CD8-positive, alpha-beta memory T cell (primary cell): ENCODE results near the gene ARHGAP36. TPM values are rescaled to one million over a fixed set of nuclear protein-coding genes. Genes with fewer than 3 reads are reported as not detected.

Source experiments
- CTCF ChIA-PET: fragments of 350-600 bp; sonication (Branson Sonifier 250); formaldehyde crosslinking; loops from one replicate; lab custom pipeline; 2021; ENCODE audit warnings: antibody characterized with exemption; lab: Charles Lee
- POLR2A ChIA-PET: fragments of 350-600 bp; sonication (Branson Sonifier 250); formaldehyde crosslinking; loops from one replicate; lab custom pipeline; 2021; ENCODE audit warnings: antibody characterized with exemption; lab: Charles Lee
- DNase-seq, 5 donors: peaks; one replicate each; pipeline versions ENCODE4 v3.0.0 to v3.0.0-alpha.2; 2020 to 2022; ENCODE audit warnings: mixed read lengths in 1 of 5
- H3K27ac ChIP-seq: one replicate; pipeline ENCODE4 v1.7.0; 2013; ENCODE audit warnings: low read depth, mild to moderate bottlenecking, low read length, moderate library complexity
- H3K27me3 ChIP-seq: 2 replicates; pipeline ENCODE4 v1.7.0; 2013; ENCODE audit warnings: low read length, mild to moderate bottlenecking; ENCODE audit not compliant: insufficient read depth, poor library complexity, severe bottlenecking
- H3K36me3 ChIP-seq: 2 replicates; pipeline ENCODE4 v1.7.0; 2013; ENCODE audit warnings: mild to moderate bottlenecking, low read length, moderate library complexity; ENCODE audit not compliant: insufficient read depth
- H3K4me1 ChIP-seq: 2 replicates; pipeline ENCODE4 v1.7.0; 2013; ENCODE audit warnings: mild to moderate bottlenecking, low read length, moderate library complexity; ENCODE audit not compliant: insufficient read depth
- H3K4me3 ChIP-seq: 2 replicates; pipeline ENCODE4 v1.7.0; 2013; ENCODE audit warnings: mild to moderate bottlenecking, low read length
- H3K9me3 ChIP-seq: 2 replicates; pipeline ENCODE4 v1.7.0; 2013; ENCODE audit warnings: mild to moderate bottlenecking, low read length
- H3K27ac Mint-ChIP-seq, 8 donors: one replicate each; pipeline ENCODE4 v1.8.0; 2020 to 2021; ENCODE audit warnings: mixed read lengths in 8 of 8, mild to moderate bottlenecking in 6 of 8, inconsistent platforms in 3 of 8, moderate library complexity in 3 of 8
- H3K27me3 Mint-ChIP-seq, 2 donors: one replicate each; pipeline ENCODE4 v1.8.0; 2020 to 2021; ENCODE audit warnings: mixed read lengths in 2 of 2, mild to moderate bottlenecking in 1 of 2, moderate library complexity in 1 of 2
- H3K36me3 Mint-ChIP-seq, 3 donors: one replicate each; pipeline ENCODE4 v1.8.0; 2020 to 2021; ENCODE audit warnings: mixed read lengths in 3 of 3, inconsistent platforms in 1 of 3, mild to moderate bottlenecking in 1 of 3
- H3K4me1 Mint-ChIP-seq, 3 donors: one replicate each; pipeline ENCODE4 v1.8.0; 2020 to 2021; ENCODE audit warnings: mixed read lengths in 3 of 3, inconsistent platforms in 1 of 3, mild to moderate bottlenecking in 1 of 3
- H3K4me3 Mint-ChIP-seq, 7 donors: one replicate each; pipeline ENCODE4 v1.8.0; 2020 to 2021; ENCODE audit warnings: mixed read lengths in 7 of 7, mild to moderate bottlenecking in 6 of 7, moderate library complexity in 4 of 7, inconsistent platforms in 2 of 7
- H3K9me3 Mint-ChIP-seq, 5 donors: one replicate each; pipeline ENCODE4 v1.8.0; 2020 to 2022; ENCODE audit warnings: mixed read lengths in 5 of 5, mild to moderate bottlenecking in 3 of 5, moderate library complexity in 2 of 5, inconsistent platforms in 1 of 5
- polyA plus RNA-seq: library from polyadenylated mRNA; unstranded; fragments of 300-500 nt; fragmentation: Illumina TruSeq; gene quantifications from one replicate; pipeline ENCODE4 v1.2.3, GENCODE V29; 2021
- total RNA-seq, 2 experiments: library from RNA; stranded (reverse); gene quantifications; one replicate each; pipeline ENCODE4 v1.2.3, GENCODE V29; 2021

Gene ARHGAP36
- total and polyA plus RNA-seq, 3 experiments from 2014 or later: not detected

DNA sequence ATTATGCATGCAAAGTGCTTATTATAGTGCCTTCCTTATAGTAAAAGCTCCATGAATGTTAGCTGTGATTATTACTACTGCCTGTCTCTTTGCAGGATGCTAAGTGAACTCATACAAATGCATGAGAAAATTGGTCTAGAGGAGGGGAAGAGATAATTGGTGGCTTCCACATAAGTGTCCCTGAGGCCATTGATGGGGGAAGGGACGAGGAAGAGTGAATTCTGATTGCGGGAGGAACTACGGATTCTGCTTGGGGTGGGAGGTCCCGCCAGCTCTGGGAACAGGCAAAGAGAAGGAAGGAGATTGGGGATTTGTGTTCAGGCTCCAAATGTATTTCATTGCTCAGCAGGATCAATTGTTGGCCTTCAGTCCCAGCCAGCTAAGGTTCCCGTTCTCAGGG is 11.6 kb upstream of the ARHGAP36 start:
- POLR2A ChIA-PET: no interaction called here
- DNase-seq: no peak
- Histone ChIP-seq H3K36me3 (no peaks in the 10 kb centered on the region), H3K4me3 (no peak overlapping the region), H3K27me3 (no peaks in the 10 kb centered on the region), H3K9me3 (no peaks in the 10 kb centered on the region), H3K4me1 (no peaks in the 10 kb centered on the region), H3K27ac (no peak overlapping the region)
- Mint-ChIP-seq H3K4me3 (no peak overlapping the region), H3K27ac (no peak overlapping the region), H3K36me3 (no peaks in the 10 kb centered on the region), H3K4me1 (no peaks in the 10 kb centered on the region), H3K9me3 (peaks cover 0 to 3% (median 0%) of the 10 kb centered on the region in 5 donors), H3K27me3 (peaks cover 9 to 19% of the 10 kb centered on the region in 2 donors)
- CTCF ChIA-PET: no interaction called here

DNA sequence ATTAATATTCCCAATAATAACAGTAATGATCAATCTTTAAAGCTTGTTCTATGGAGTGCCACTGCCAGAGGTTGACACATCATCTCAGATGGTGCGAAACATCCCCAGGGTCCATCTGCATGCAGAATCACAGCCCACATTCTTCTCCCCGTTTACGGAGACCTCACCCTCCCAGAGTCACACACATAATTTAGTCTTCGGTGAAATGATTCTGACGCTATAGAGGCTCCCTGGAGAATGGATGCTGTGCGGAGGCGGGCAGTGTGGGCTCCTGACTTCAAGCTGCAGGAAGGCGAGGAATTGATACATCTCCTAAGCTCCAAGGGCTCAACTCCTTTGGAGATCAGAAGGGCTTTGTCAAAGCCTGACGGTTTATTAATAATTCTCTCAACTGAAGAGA is 11.0 kb upstream of the ARHGAP36 start:
- POLR2A ChIA-PET: no interaction called here

DNA sequence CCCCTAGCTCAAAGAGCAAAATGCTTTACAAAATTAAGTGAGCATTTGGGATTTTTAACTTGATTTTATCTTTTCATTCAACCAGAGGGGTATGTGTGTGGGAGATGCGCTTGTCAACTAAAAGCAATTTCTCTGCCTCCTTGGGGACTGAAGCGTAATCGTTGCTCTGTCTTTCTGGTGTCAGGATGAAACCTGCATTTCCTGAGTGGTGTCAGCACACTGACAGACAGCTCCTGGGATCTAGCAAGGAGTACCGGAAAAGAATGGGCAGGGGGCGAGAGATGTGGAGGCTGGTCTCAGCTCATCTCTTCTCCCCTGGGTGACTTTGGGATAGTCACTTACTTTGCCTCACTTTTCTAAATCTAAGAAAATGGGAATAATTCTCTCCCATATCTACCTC is 5.1 kb upstream of the ARHGAP36 start:
- DNase-seq: no peak
- Histone ChIP-seq H3K27me3 (no peaks in the 10 kb centered on the region), H3K36me3 (no peaks in the 10 kb centered on the region), H3K4me3 (no peak overlapping the region), H3K27ac (no peak overlapping the region), H3K9me3 (no peaks in the 10 kb centered on the region), H3K4me1 (no peaks in the 10 kb centered on the region)
- ChIA-PET CTCF (no interaction called here), POLR2A (no interaction called here)
- H3K27ac Mint-ChIP-seq: no peak overlapping the region
- H3K9me3 Mint-ChIP-seq: no peaks in the 10 kb centered on the region
- peaks cover 17 to 19% of the 10 kb centered on the region in 2 donors for H3K27me3 Mint-ChIP-seq
- H3K36me3 Mint-ChIP-seq: no peaks in the 10 kb centered on the region
- no peak overlapping the region for H3K4me3 Mint-ChIP-seq
- no peaks in the 10 kb centered on the region for H3K4me1 Mint-ChIP-seq

More for the DNA sequence above, 11.0 kb upstream of the ARHGAP36 start:
- H3K4me3 ChIP-seq: no peak overlapping the region
- no peaks in the 10 kb centered on the region for H3K36me3 Mint-ChIP-seq
- H3K27ac Mint-ChIP-seq: no peak overlapping the region
- no peak overlapping the region for H3K4me3 Mint-ChIP-seq
- no peaks in the 10 kb centered on the region for H3K36me3 ChIP-seq
- DNase-seq: no peak
- CTCF ChIA-PET: no interaction called here
- peaks cover 9 to 19% of the 10 kb centered on the region in 2 donors for H3K27me3 Mint-ChIP-seq
- H3K4me1 Mint-ChIP-seq: no peaks in the 10 kb centered on the region
- no peaks in the 10 kb centered on the region for H3K27me3 ChIP-seq
- H3K27ac ChIP-seq: no peak overlapping the region
- H3K9me3 Mint-ChIP-seq: peaks cover 0 to 3% (median 0%) of the 10 kb centered on the region in 5 donors
- H3K9me3 ChIP-seq: no peaks in the 10 kb centered on the region
- H3K4me1 ChIP-seq: no peaks in the 10 kb centered on the region

GRCh38 chrX:131054906-131055305 is 3.2 kb upstream of the ARHGAP36 start:
- Histone ChIP-seq H3K36me3 (no peaks in the 10 kb centered on the region), H3K4me3 (no peak overlapping the region), H3K4me1 (no peaks in the 10 kb centered on the region), H3K9me3 (no peaks in the 10 kb centered on the region), H3K27me3 (no peaks in the 10 kb centered on the region), H3K27ac (no peak overlapping the region)
- ChIA-PET CTCF (no interaction called here), POLR2A (no interaction called here)
- Mint-ChIP-seq H3K27ac (no peak overlapping the region), H3K9me3 (no peaks in the 10 kb centered on the region), H3K4me3 (no peak overlapping the region), H3K4me1 (no peaks in the 10 kb centered on the region), H3K27me3 (peaks cover 24 to 25% of the 10 kb centered on the region in 2 donors), H3K36me3 (no peaks in the 10 kb centered on the region)
- DNase-seq: no peak

DNA sequence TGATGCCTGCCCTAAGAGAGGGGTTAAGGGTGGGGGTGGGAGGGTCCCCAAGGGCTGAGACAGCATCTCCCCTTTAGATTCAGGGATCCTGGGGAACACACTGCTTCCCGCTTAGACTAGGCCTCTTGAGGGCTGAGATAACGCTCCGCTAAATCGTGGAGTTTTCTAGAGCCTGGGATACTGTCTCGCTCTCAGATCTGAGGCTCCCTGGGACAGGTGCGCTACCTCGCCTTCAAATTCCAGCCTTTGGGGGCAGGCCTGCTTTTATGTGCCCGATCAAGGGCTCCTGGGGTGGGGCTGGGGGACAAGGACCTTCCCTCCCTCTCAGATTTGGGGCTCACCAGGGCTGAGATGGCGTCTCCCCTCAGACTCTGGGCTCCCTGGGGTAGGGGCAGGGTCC is 440 bp upstream of the ARHGAP36 start:
- ChIA-PET CTCF (no interaction called here), POLR2A (no interaction called here)
- no peak for DNase-seq
- no peak overlapping the region for H3K4me3 Mint-ChIP-seq
- H3K4me1 Mint-ChIP-seq: no peaks in the 10 kb centered on the region
- peaks cover 27 to 34% of the 10 kb centered on the region in 2 donors for H3K27me3 Mint-ChIP-seq
- H3K4me3 ChIP-seq: no peak overlapping the region
- no peaks in the 10 kb centered on the region for H3K4me1 ChIP-seq
- no peaks in the 10 kb centered on the region for H3K9me3 ChIP-seq
- no peak overlapping the region for H3K27ac Mint-ChIP-seq
- H3K9me3 Mint-ChIP-seq: no peaks in the 10 kb centered on the region
- H3K27me3 ChIP-seq: no peaks in the 10 kb centered on the region
- no peak overlapping the region for H3K27ac ChIP-seq
- H3K36me3 Mint-ChIP-seq: no peaks in the 10 kb centered on the region
- no peaks in the 10 kb centered on the region for H3K36me3 ChIP-seq

- H3K4me3 Mint-ChIP-seq: no peak overlapping the region
- no peaks in the 10 kb centered on the region for H3K9me3 Mint-ChIP-seq
- peaks cover 29 to 40% of the 10 kb centered on the region in 2 donors for H3K27me3 Mint-ChIP-seq
- Histone ChIP-seq H3K27ac (no peak overlapping the region), H3K4me1 (no peaks in the 10 kb centered on the region), H3K36me3 (no peaks in the 10 kb centered on the region), H3K27me3 (no peaks in the 10 kb centered on the region), H3K4me3 (no peak overlapping the region), H3K9me3 (no peaks in the 10 kb centered on the region)
- DNase-seq: no peak
- no peaks in the 10 kb centered on the region for H3K36me3 Mint-ChIP-seq
- ChIA-PET CTCF (no interaction called here), POLR2A (no interaction called here)
- H3K27ac Mint-ChIP-seq: no peak overlapping the region
- no peaks in the 10 kb centered on the region for H3K4me1 Mint-ChIP-seq
Observed at GRCh38 chrX:131059246-131059645, 1.1 kb downstream of the ARHGAP36 start.

GRCh38 chrX:131060147-131060546 is 2.0 kb downstream of the ARHGAP36 start:
- Mint-ChIP-seq H3K27me3 (peaks cover 28 to 40% of the 10 kb centered on the region in 2 donors), H3K4me3 (no peak overlapping the region), H3K36me3 (no peaks in the 10 kb centered on the region), H3K4me1 (no peaks in the 10 kb centered on the region), H3K9me3 (no peaks in the 10 kb centered on the region), H3K27ac (no peak overlapping the region)
- no peaks in the 10 kb centered on the region for H3K4me1 ChIP-seq
- ChIA-PET CTCF (no interaction called here), POLR2A (no interaction called here)
- H3K36me3 ChIP-seq: no peaks in the 10 kb centered on the region
- no peak for DNase-seq
- no peak overlapping the region for H3K27ac ChIP-seq
- no peak overlapping the region for H3K4me3 ChIP-seq
- no peaks in the 10 kb centered on the region for H3K27me3 ChIP-seq
- H3K9me3 ChIP-seq: no peaks in the 10 kb centered on the region

- Histone ChIP-seq H3K27me3 (no peaks in the 10 kb centered on the region), H3K9me3 (no peaks in the 10 kb centered on the region), H3K4me1 (no peaks in the 10 kb centered on the region), H3K27ac (no peak overlapping the region), H3K36me3 (no peaks in the 10 kb centered on the region), H3K4me3 (no peak overlapping the region)
- ChIA-PET POLR2A (no interaction called here), CTCF (no interaction called here)
- Mint-ChIP-seq H3K36me3 (no peaks in the 10 kb centered on the region), H3K27me3 (peaks cover 32 to 38% of the 10 kb centered on the region in 2 donors), H3K9me3 (peaks cover 0 to 1% (median 0%) of the 10 kb centered on the region in 5 donors), H3K4me3 (no peak overlapping the region), H3K4me1 (no peaks in the 10 kb centered on the region), H3K27ac (no peak overlapping the region)
- DNase-seq: no peak
Observed at GRCh38 chrX:131061306-131061705, 3.2 kb downstream of the ARHGAP36 start.

- H3K4me3 Mint-ChIP-seq: no peak overlapping the region
- Histone ChIP-seq H3K36me3 (no peaks in the 10 kb centered on the region), H3K4me3 (no peak overlapping the region), H3K27me3 (no peaks in the 10 kb centered on the region), H3K4me1 (no peaks in the 10 kb centered on the region), H3K27ac (no peak overlapping the region), H3K9me3 (no peaks in the 10 kb centered on the region)
- peaks cover 30 to 34% of the 10 kb centered on the region in 2 donors for H3K27me3 Mint-ChIP-seq
- DNase-seq: no peak
- peaks cover 0 to 2% (median 0%) of the 10 kb centered on the region in 5 donors for H3K9me3 Mint-ChIP-seq
- CTCF ChIA-PET: no interaction called here
- H3K36me3 Mint-ChIP-seq: no peaks in the 10 kb centered on the region
- H3K27ac Mint-ChIP-seq: no peak overlapping the region
- no peaks in the 10 kb centered on the region for H3K4me1 Mint-ChIP-seq
- POLR2A ChIA-PET: no interaction called here
Observed at GRCh38 chrX:131063613-131064012, 5.5 kb downstream of the ARHGAP36 start.
